Colonic mucosa (tissue), 4 donors: ENCODE results near the gene KCNK7. TPM values are rescaled to one million over a fixed set of nuclear protein-coding genes. Genes with fewer than 3 reads are reported as not detected.

ENCODE experiments used
- DNase-seq: peaks from one replicate; pipeline ENCODE4 v3.0.0-alpha.2; 2020
- H3K27ac ChIP-seq: fragments of 200-600 bp; one replicate; pipeline ENCODE4 v1.8.0; 2021
- H3K27me3 ChIP-seq: fragments of 200-600 bp; one replicate; pipeline ENCODE4 v1.8.0; 2021
- H3K36me3 ChIP-seq: fragments of 200-600 bp; one replicate; pipeline ENCODE4 v1.8.0; 2021
- H3K4me1 ChIP-seq: fragments of 200-600 bp; one replicate; pipeline ENCODE4 v1.8.0; 2021; ENCODE audit warnings: mild to moderate bottlenecking
- H3K4me3 ChIP-seq: fragments of 200-600 bp; one replicate; pipeline ENCODE4 v1.8.0; 2021
- H3K9ac ChIP-seq, 2 donors: one replicate each; pipeline ENCODE4 v1.7.0; 2013; ENCODE audit warnings: control low read depth in 2 of 2, low read depth in 2 of 2, low read length in 2 of 2
- H3K9me3 ChIP-seq: fragments of 200-600 bp; one replicate; pipeline ENCODE4 v1.8.0; 2021
- CTCF ChIP-seq: fragments of 200-600 bp; IDR thresholded peaks from one replicate; pipeline ENCODE4 v1.8.0; 2022; ENCODE audit warnings: antibody characterized with exemption, mild to moderate bottlenecking
- intact Hi-C: fragments of 100-400 bp; cut with DNase I; formaldehyde crosslinking; loops from one replicate; pipeline ENCODE4 v1.14.1; 2022
- total RNA-seq, 2 donors: library from RNA; stranded (reverse); fragmentation: NEBNext Ultra II Directional in 1 of 2; extraction: Animal tissue kit (Norgen Biotek cat#: 25700) in 1 of 2; gene quantifications; one replicate each; pipeline ENCODE4 v1.2.1, GENCODE V29; 2021
- donor health status: healthy.
- donor health status: DM: no; HTN: no; CAD: no.
- donor health status: DM: no; HTN: no; CAD: no.

KCNK7 gene
- total RNA-seq, 2 donors from 2014 or later = 0.40 to 0.69 TPM

- no peaks in the 10 kb centered on the region for H3K27me3 ChIP-seq
- no peak overlapping the region for H3K4me3 ChIP-seq
- no peak for TF ChIP-seq CTCF
- no peaks in the 10 kb centered on the region for H3K9me3 ChIP-seq
- H3K9ac ChIP-seq = no peak overlapping the region
- no peak overlapping the region for H3K27ac ChIP-seq
- intact Hi-C loops = no loop called here
- no peak for DNase-seq
- H3K36me3 ChIP-seq = peaks cover 19% of the 10 kb centered on the region
- no peaks in the 10 kb centered on the region for H3K4me1 ChIP-seq
Measured at GRCh38 chr11:65584106-65584505, 11.5 kb downstream of the KCNK7 start.

DNA sequence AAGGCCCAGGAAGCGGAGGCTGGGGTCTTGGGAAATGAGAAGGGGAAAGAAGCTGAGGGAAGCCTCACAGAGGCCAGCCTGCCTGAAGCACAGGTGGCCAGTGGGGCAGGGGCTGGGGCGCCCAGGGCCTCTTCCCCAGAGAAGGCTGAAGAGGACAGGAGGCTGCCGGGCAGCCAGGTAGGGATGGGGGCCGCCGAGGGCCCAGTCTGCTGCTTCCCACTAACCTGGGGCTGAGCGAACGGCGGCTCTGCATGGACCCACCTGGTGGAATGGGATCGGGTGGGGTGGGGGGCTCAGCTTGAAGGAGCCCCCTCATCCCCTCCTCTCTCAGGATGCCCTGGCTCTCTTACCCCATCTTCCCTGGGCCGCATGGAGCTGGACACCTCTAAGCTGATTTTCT lies 12.0 kb downstream of the KCNK7 start:
- DNase-seq = no peak
- Histone ChIP-seq H3K9ac (no peak overlapping the region), H3K9me3 (no peaks in the 10 kb centered on the region), H3K4me3 (no peak overlapping the region), H3K27ac (no peak overlapping the region), H3K36me3 (peaks cover 19% of the 10 kb centered on the region), H3K27me3 (no peaks in the 10 kb centered on the region), H3K4me1 (peaks cover 1% of the 10 kb centered on the region)
- no peak for TF ChIP-seq CTCF
- intact Hi-C loops = no loop called here

GRCh38 chr11:65581928-65582327 lies 13.7 kb downstream of the KCNK7 start:
- DNase-seq = no peak
- no peak for TF ChIP-seq CTCF
- no peak overlapping the region for H3K27ac ChIP-seq
- H3K4me1 ChIP-seq = peaks cover 18% of the 10 kb centered on the region
- peaks cover 19% of the 10 kb centered on the region for H3K36me3 ChIP-seq
- no peak overlapping the region for H3K9ac ChIP-seq
- no peak overlapping the region for H3K4me3 ChIP-seq
- no peaks in the 10 kb centered on the region for H3K27me3 ChIP-seq
- H3K9me3 ChIP-seq = no peaks in the 10 kb centered on the region
- intact Hi-C loops = no loop called here

- Histone ChIP-seq H3K4me3 (no peak overlapping the region), H3K9me3 (no peaks in the 10 kb centered on the region), H3K4me1 (peaks cover 20% of the 10 kb centered on the region), H3K27me3 (no peaks in the 10 kb centered on the region), H3K36me3 (peaks cover 19% of the 10 kb centered on the region), H3K27ac (no peak overlapping the region), H3K9ac (no peak overlapping the region)
- no peak for TF ChIP-seq CTCF
- DNase-seq = no peak
- intact Hi-C loops = no loop called here
Measured at GRCh38 chr11:65580756-65581155, 14.8 kb downstream of the KCNK7 start.

DNA sequence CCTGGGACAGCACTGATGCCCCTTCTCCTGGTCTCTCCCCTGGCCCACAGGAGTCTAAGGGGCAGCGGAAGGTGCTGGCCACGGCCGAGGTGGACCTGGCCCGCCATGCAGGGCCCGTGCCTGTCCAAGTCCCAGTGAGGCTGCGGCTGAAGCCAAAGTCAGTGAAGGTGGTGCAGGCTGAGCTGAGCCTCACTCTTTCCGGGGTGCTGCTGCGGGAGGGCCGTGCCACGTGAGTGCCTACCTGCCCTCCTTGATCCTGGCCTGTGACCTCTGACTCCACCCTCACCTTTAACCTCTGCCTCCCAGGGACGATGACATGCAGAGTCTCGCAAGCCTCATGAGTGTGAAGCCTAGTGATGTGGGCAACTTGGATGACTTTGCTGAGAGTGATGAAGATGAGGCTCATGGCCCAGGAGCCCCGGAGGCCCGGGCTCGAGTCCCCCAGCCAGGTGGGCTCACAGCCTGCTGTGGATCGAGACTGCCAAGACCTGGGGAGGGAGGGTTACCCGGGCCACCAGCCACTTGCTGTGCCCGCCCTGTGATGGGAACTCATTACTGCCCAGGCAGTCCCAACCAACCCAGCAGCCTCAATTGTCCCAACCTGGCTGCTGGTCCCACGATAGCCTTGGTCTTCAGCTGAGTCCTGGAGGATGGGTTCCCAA lies 15.4 kb downstream of the KCNK7 start:
- Histone ChIP-seq H3K4me1 (peaks cover 23% of the 10 kb centered on the region), H3K27ac (no peak overlapping the region), H3K9ac (no peak overlapping the region), H3K4me3 (no peak overlapping the region), H3K27me3 (no peaks in the 10 kb centered on the region), H3K9me3 (no peaks in the 10 kb centered on the region), H3K36me3 (peaks cover 19% of the 10 kb centered on the region)
- no peak for TF ChIP-seq CTCF
- intact Hi-C loops = no loop called here
- DNase-seq = no peak
